ENCODE results near the gene SLC39A7. TPM values are rescaled to one million over a fixed set of nuclear protein-coding genes. Genes with fewer than 3 reads are reported as not detected.

SLC39A7 gene
- polyA plus RNA-seq, 1 donor, result 95.2 TPM

DNA sequence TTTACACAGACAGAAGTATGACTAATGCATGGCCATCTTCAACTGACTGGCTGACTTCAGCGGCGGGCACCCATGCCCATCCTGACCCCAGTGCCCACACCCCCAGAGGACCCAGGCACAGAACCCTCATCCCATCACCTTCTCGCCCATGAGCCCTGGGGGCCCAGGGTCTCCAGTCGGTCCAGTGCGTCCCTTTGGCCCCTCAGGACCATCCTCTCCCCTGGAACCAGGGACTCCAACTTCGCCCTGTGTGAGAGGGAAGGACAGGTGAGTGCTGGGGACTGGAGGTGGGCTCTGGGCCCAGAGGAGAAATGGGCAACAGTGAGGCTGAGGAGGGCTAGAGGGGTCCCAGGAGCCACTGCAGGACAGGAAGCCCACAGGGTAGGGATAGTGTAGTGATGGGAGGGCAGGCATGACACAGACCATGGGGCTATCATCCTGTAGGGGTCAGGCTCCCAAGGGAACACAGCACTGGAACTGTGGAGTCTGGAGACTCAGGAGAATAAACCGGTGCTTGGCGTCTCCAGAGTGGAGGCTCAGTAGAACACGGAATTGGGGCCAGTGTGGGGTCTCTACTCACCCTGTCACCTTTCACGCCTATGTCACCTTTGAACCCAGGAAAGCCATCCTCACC lies 25.1 kb upstream of the SLC39A7 start:
- Histone ChIP-seq H3K4me1 (ENCODE audit: control insufficient read depth, insufficient read depth, low read length) (peaks cover 24% of the 10 kb centered on the region), H3K27ac (ENCODE audit: low read length) (no peak overlapping the region), H3K27me3 (ENCODE audit: control insufficient read depth, insufficient read depth, low read length) (no peaks in the 10 kb centered on the region), H3K36me3 (ENCODE audit: control insufficient read depth, insufficient read depth, low read length) (no peaks in the 10 kb centered on the region), H3K9me3 (ENCODE audit: control insufficient read depth, low read depth, low read length) (no peaks in the 10 kb centered on the region), H3K4me3 (ENCODE audit: low read length) (no peak overlapping the region)
- no CpG with 5 or more reads among the region's 10 CpGs for WGBS (ENCODE audit: insufficient coverage, low lambda C conversion rate)
- DNase-seq, result no peak

DNA sequence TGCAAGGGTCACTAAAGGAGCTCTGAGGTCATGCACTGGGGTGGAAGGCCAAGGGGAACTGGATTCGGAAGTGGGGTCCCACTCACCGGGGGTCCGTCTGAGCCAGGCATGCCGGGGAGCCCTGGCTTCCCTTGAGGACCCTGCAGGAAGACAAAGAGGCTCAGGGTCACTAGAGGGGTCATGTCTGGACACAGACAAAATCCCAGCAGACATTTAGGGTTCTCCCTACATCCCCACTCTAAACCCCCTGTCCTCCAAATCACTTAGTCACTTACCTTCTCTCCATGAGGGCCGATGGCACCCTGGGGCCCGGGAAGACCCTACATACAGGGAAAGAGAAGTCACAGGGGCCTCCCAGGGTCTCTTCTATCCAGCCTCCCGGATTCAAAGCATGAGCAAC lies 23.8 kb upstream of the SLC39A7 start:
- H3K36me3 ChIP-seq (ENCODE audit: control insufficient read depth, insufficient read depth, low read length), result no peaks in the 10 kb centered on the region
- peaks cover 23% of the 10 kb centered on the region for H3K4me1 ChIP-seq (ENCODE audit: control insufficient read depth, insufficient read depth, low read length)
- no peaks in the 10 kb centered on the region for H3K9me3 ChIP-seq (ENCODE audit: control insufficient read depth, low read depth, low read length)
- no peak overlapping the region for H3K4me3 ChIP-seq (ENCODE audit: low read length)
- no peaks in the 10 kb centered on the region for H3K27me3 ChIP-seq (ENCODE audit: control insufficient read depth, insufficient read depth, low read length)
- no peak for DNase-seq
- WGBS (ENCODE audit: insufficient coverage, low lambda C conversion rate), result no CpG with 5 or more reads among the region's 7 CpGs
- H3K27ac ChIP-seq (ENCODE audit: low read length), result no peak overlapping the region

- no CpG with 5 or more reads among the region's 19 CpGs for WGBS (ENCODE audit: insufficient coverage, low lambda C conversion rate)
- no peak for DNase-seq
- no peak overlapping the region for H3K27ac ChIP-seq (ENCODE audit: low read length)
- no peaks in the 10 kb centered on the region for H3K27me3 ChIP-seq (ENCODE audit: control insufficient read depth, insufficient read depth, low read length)
- H3K9me3 ChIP-seq (ENCODE audit: control insufficient read depth, low read depth, low read length), result no peaks in the 10 kb centered on the region
- no peak overlapping the region for H3K4me3 ChIP-seq (ENCODE audit: low read length)
- H3K4me1 ChIP-seq (ENCODE audit: control insufficient read depth, insufficient read depth, low read length), result peaks cover 15% of the 10 kb centered on the region
- no peaks in the 10 kb centered on the region for H3K36me3 ChIP-seq (ENCODE audit: control insufficient read depth, insufficient read depth, low read length)
These were observed 22.9 kb upstream of the SLC39A7 start for GRCh38 chr6:33177552-33178446.

- WGBS (ENCODE audit: insufficient coverage, low lambda C conversion rate), result no CpG with 5 or more reads among the region's 10 CpGs
- Histone ChIP-seq H3K36me3 (ENCODE audit: control insufficient read depth, insufficient read depth, low read length) (no peaks in the 10 kb centered on the region), H3K4me1 (ENCODE audit: control insufficient read depth, insufficient read depth, low read length) (peaks cover 4% of the 10 kb centered on the region), H3K4me3 (ENCODE audit: low read length) (no peak overlapping the region), H3K27me3 (ENCODE audit: control insufficient read depth, insufficient read depth, low read length) (no peaks in the 10 kb centered on the region), H3K27ac (ENCODE audit: low read length) (no peak overlapping the region), H3K9me3 (ENCODE audit: control insufficient read depth, low read depth, low read length) (no peaks in the 10 kb centered on the region)
- DNase-seq, result no peak
These were observed 21.8 kb upstream of the SLC39A7 start for GRCh38 chr6:33178755-33179475.

GRCh38 chr6:33181141-33181540 lies 19.5 kb upstream of the SLC39A7 start:
- H3K27ac ChIP-seq (ENCODE audit: low read length), result no peak overlapping the region
- no peaks in the 10 kb centered on the region for H3K36me3 ChIP-seq (ENCODE audit: control insufficient read depth, insufficient read depth, low read length)
- H3K27me3 ChIP-seq (ENCODE audit: control insufficient read depth, insufficient read depth, low read length), result peaks cover 5% of the 10 kb centered on the region
- H3K4me3 ChIP-seq (ENCODE audit: low read length), result no peak overlapping the region
- no peaks in the 10 kb centered on the region for H3K9me3 ChIP-seq (ENCODE audit: control insufficient read depth, low read depth, low read length)
- H3K4me1 ChIP-seq (ENCODE audit: control insufficient read depth, insufficient read depth, low read length), result no peaks in the 10 kb centered on the region
- no CpG with 5 or more reads among the region's 7 CpGs for WGBS (ENCODE audit: insufficient coverage, low lambda C conversion rate)
- no peak for DNase-seq

DNA sequence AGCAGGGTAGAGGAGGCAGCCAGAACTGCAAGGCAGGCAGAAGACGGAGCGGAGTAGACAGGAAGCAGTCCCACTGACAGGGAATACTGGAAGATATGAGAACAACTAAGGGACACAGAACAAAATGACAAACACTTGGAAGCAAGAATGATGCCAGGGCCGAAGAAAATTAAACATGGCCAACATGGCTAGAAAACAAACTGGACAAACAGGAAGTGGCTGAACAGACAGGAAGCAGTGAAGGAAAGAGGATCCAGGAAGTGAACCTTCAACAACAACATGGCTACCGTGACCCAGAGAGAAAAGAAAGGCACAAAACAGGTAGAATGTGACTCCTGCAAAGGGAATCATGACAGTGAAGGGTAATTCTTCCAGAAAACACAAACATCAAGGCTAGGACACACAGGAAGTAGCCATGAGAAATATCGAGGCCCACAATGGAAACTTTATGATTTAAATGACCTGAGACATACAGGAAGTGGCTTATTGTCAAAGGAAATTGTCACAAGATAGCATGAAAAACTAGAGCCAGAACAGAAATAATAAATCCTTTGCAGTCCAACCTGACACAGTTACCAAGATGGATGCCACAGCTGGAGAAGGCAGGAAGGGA lies 17.5 kb upstream of the SLC39A7 start:
- no peak for DNase-seq
- 79% methylated on average over 2 of the region's 5 CpGs for WGBS (ENCODE audit: insufficient coverage, low lambda C conversion rate)
- Histone ChIP-seq H3K36me3 (ENCODE audit: control insufficient read depth, insufficient read depth, low read length) (no peaks in the 10 kb centered on the region), H3K4me3 (ENCODE audit: low read length) (no peak overlapping the region), H3K9me3 (ENCODE audit: control insufficient read depth, low read depth, low read length) (no peaks in the 10 kb centered on the region), H3K27me3 (ENCODE audit: control insufficient read depth, insufficient read depth, low read length) (peaks cover 7% of the 10 kb centered on the region), H3K27ac (ENCODE audit: low read length) (no peak overlapping the region), H3K4me1 (ENCODE audit: control insufficient read depth, insufficient read depth, low read length) (no peaks in the 10 kb centered on the region)

GRCh38 chr6:33185190-33185589 lies 15.5 kb upstream of the SLC39A7 start:
- Histone ChIP-seq H3K4me3 (ENCODE audit: low read length) (no peak overlapping the region), H3K36me3 (ENCODE audit: control insufficient read depth, insufficient read depth, low read length) (no peaks in the 10 kb centered on the region), H3K4me1 (ENCODE audit: control insufficient read depth, insufficient read depth, low read length) (no peaks in the 10 kb centered on the region), H3K9me3 (ENCODE audit: control insufficient read depth, low read depth, low read length) (no peaks in the 10 kb centered on the region), H3K27me3 (ENCODE audit: control insufficient read depth, insufficient read depth, low read length) (peaks cover 15% of the 10 kb centered on the region), H3K27ac (ENCODE audit: low read length) (no peak overlapping the region)
- no peak for DNase-seq
- WGBS (ENCODE audit: insufficient coverage, low lambda C conversion rate), result no CpG with 5 or more reads among the region's 9 CpGs

DNA sequence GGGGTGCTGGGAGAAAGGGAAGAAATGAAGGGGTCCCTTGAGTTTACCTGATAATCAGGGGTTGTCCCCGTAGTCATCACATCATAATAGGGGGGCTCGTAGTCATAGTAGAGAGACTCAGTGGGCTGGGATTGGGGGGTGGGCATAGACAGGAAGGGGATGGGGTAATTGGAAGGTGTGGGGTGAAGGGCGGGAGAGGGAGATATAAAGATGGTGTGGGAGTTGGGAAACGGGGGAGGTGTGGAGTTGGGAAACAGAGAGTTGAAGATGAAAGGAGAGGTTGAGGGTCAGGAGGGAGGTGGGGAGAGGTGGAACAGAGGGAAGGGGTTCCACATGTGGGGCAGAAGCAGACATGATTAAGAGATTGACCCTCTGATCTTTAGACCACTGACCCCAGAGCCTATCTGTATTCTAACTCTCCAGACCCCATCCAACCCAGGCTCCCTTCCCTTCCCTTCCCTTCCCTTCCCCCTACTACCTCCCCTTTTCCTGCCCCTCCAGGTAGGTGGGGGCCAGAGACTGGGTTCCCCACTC lies 14.9 kb upstream of the SLC39A7 start:
- no peak for DNase-seq
- Histone ChIP-seq H3K27me3 (ENCODE audit: control insufficient read depth, insufficient read depth, low read length) (peaks cover 20% of the 10 kb centered on the region), H3K27ac (ENCODE audit: low read length) (no peak overlapping the region), H3K4me1 (ENCODE audit: control insufficient read depth, insufficient read depth, low read length) (no peaks in the 10 kb centered on the region), H3K36me3 (ENCODE audit: control insufficient read depth, insufficient read depth, low read length) (no peaks in the 10 kb centered on the region), H3K4me3 (ENCODE audit: low read length) (no peak overlapping the region), H3K9me3 (ENCODE audit: control insufficient read depth, low read depth, low read length) (no peaks in the 10 kb centered on the region)
- WGBS (ENCODE audit: insufficient coverage, low lambda C conversion rate), result 62% methylated on average over 2 of the region's 4 CpGs

DNA sequence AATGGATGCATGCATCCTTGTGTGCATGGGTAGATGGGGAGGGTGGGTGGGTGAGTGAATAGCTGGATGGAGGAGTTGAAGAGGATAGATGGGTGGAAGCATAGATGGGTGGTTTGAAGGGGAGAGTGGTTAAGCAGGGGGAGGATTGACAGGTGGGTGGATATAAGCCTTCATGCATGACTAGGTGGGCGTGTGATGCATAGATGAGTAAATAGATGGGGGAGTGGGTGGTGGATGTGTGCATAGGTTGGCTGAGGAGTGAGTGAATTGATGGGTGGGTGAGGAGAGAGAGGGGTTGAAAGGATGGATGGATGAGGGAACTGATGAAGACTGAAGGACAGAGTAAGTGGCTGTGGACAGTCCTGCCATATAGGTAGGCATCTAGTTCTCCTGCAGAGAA lies 12.9 kb upstream of the SLC39A7 start:
- WGBS (ENCODE audit: insufficient coverage, low lambda C conversion rate), result 75% methylated on average over 1 of the region's 1 CpG
- H3K36me3 ChIP-seq (ENCODE audit: control insufficient read depth, insufficient read depth, low read length), result no peaks in the 10 kb centered on the region
- H3K4me3 ChIP-seq (ENCODE audit: low read length), result no peak overlapping the region

GRCh38 chr6:33189164-33189563 lies 11.5 kb upstream of the SLC39A7 start:
- Histone ChIP-seq H3K27me3 (ENCODE audit: control insufficient read depth, insufficient read depth, low read length) (peaks cover 41% of the 10 kb centered on the region), H3K9me3 (ENCODE audit: control insufficient read depth, low read depth, low read length) (peaks cover 3% of the 10 kb centered on the region), H3K27ac (ENCODE audit: low read length) (no peak overlapping the region), H3K4me3 (ENCODE audit: low read length) (no peak overlapping the region), H3K4me1 (ENCODE audit: control insufficient read depth, insufficient read depth, low read length) (peaks cover 13% of the 10 kb centered on the region), H3K36me3 (ENCODE audit: control insufficient read depth, insufficient read depth, low read length) (peaks cover 6% of the 10 kb centered on the region)
- WGBS (ENCODE audit: insufficient coverage, low lambda C conversion rate), result no CpG with 5 or more reads among the region's 8 CpGs
- no peak for DNase-seq

More for the DNA sequence above, 12.9 kb upstream of the SLC39A7 start:
- Histone ChIP-seq H3K4me1 (ENCODE audit: control insufficient read depth, insufficient read depth, low read length) (peaks cover 11% of the 10 kb centered on the region), H3K27me3 (ENCODE audit: control insufficient read depth, insufficient read depth, low read length) (peaks cover 40% of the 10 kb centered on the region), H3K27ac (ENCODE audit: low read length) (no peak overlapping the region), H3K9me3 (ENCODE audit: control insufficient read depth, low read depth, low read length) (peaks cover 3% of the 10 kb centered on the region)
- no peak for DNase-seq

All from large intestine (tissue), 3 donors.